ENCODE results near the gene TMEM18. TPM values are rescaled to one million over a fixed set of nuclear protein-coding genes. Genes with fewer than 3 reads are reported as not detected.
"Not testable (repeated sequence)": the region's sequence is repeated elsewhere in the genome, so short reads cannot be mapped to it uniquely, and the experiment has no call there.

The TMEM18 gene
- total RNA-seq, 1 donor from 2014 or later = 23.3 TPM

DNA sequence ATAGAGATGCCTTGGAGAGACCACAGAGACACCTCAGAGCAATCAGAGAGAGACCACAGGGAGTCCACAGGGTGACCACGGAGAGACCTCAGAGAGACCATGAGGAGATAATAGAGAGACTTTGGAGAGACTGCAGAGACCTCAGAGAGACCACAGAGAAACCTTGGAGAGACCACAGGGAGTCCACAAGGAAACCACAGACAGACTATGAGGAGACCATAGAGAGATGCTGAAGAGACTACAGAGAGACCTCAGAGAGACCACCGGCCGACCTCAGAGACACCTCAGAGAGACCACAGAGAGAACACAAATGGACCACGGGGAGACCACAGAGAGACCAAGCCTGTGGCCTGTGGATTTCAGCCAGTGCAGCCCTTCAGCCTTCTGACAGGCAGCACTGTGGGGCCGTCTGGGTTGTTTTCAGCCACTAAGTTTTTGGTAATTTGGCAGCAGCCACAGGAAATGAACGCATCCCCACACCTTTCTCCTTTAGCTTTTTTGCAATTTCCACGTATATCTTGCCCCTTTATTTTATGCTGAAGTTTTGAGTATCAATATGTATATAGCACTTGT lies 11.4 kb upstream of the TMEM18 start:
- H3K4me3 ChIP-seq = no peak overlapping the region
- ATAC-seq = no peak

DNA sequence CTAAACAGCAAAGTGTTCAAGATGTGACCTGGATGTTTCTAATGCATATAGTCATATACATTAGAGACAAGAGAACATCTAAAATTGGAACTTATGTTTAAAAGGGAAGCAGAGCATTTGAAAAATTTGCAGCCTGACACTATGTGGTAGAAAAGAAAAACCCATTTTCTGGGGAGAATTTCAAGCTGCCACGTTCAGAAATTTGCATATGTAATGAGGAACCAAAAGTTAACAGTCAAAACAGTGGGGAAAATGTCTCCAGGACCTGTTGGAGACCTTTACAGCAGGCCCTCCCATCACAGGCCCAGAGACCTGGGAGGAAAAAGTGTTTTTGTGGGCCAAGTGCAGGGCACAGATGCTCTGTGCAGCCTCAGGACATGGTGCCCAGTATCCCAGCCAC lies 8.2 kb upstream of the TMEM18 start:
- Histone ChIP-seq H3K27me3 (ENCODE audit: low read depth) (no peaks in the 10 kb centered on the region), H3K36me3 (no peaks in the 10 kb centered on the region), H3K4me3 (no peak overlapping the region), H3K9me3 (no peaks in the 10 kb centered on the region), H3K4me1 (no peaks in the 10 kb centered on the region), H3K27ac (no peak overlapping the region)
- DNase-seq (no peak), ATAC-seq (no peak)
- intact Hi-C loops (cut with DNase I) = no loop called here
- no peak for TF ChIP-seq CTCF (IDR thresholded peaks at IDR 0.05)

More for the DNA sequence above, 11.4 kb upstream of the TMEM18 start:
- H3K4me1 ChIP-seq = no peaks in the 10 kb centered on the region
- no peaks in the 10 kb centered on the region for H3K9me3 ChIP-seq
- intact Hi-C loops (cut with DNase I) = no loop called here
- H3K27me3 ChIP-seq (ENCODE audit: low read depth) = peaks cover 3% of the 10 kb centered on the region
- H3K36me3 ChIP-seq = no peaks in the 10 kb centered on the region
- no peak for DNase-seq
- no peak for TF ChIP-seq CTCF (IDR thresholded peaks at IDR 0.05)
- H3K27ac ChIP-seq = no peak overlapping the region

- H3K4me3 ChIP-seq; H3K9me3 ChIP-seq; H3K27ac ChIP-seq; H3K36me3 ChIP-seq; intact Hi-C loops (cut with DNase I); DNase-seq; H3K27me3 ChIP-seq (ENCODE audit: low read depth); ATAC-seq; H3K4me1 ChIP-seq: not testable (repeated sequence)
Measured at GRCh38 chr2:684913-685312, 7.7 kb upstream of the TMEM18 start.

GRCh38 chr2:682226-682625 lies 5.0 kb upstream of the TMEM18 start:
- intact Hi-C loops (cut with DNase I) = no loop called here

DNA sequence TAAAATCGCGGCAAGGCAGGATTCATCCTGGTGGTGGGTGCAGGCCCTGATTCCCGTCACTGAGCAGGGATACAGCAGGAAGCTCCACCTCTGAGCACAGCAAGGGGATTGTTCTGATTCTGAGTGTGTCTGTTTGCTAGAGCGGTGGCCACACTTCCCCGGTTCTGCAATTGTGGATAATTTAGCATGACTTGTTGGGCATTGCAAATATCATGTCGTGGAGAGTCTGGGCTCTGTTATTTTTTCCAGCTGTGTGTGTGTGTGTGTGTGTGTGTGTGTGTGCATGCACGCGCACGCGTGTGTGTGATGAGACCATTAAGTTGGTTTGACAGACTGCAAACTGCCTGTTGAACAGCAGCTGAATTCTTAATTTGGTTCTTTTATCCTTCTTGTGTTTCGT lies 4.1 kb upstream of the TMEM18 start:
- DNase-seq (no peak), ATAC-seq (no peak)
- intact Hi-C loops (cut with DNase I) = no loop called here
- H3K9me3 ChIP-seq = no peaks in the 10 kb centered on the region
- H3K4me3 ChIP-seq = no peak overlapping the region
- H3K4me1 ChIP-seq = peaks cover 6% of the 10 kb centered on the region
- TF ChIP-seq CTCF (IDR thresholded peaks at IDR 0.05) = no peak
- no peak overlapping the region for H3K27ac ChIP-seq
- H3K27me3 ChIP-seq (ENCODE audit: low read depth) = no peaks in the 10 kb centered on the region
- H3K36me3 ChIP-seq = no peaks in the 10 kb centered on the region

More at GRCh38 chr2:682226-682625, 5.0 kb upstream of the TMEM18 start:
- H3K36me3 ChIP-seq = no peaks in the 10 kb centered on the region
- no peak for TF ChIP-seq CTCF (IDR thresholded peaks at IDR 0.05)
- no peaks in the 10 kb centered on the region for H3K27me3 ChIP-seq (ENCODE audit: low read depth)
- H3K27ac ChIP-seq = no peak overlapping the region
- DNase-seq (no peak), ATAC-seq (no peak)
- H3K4me1 ChIP-seq = peaks cover 6% of the 10 kb centered on the region
- H3K9me3 ChIP-seq = no peaks in the 10 kb centered on the region
- no peak overlapping the region for H3K4me3 ChIP-seq

DNA sequence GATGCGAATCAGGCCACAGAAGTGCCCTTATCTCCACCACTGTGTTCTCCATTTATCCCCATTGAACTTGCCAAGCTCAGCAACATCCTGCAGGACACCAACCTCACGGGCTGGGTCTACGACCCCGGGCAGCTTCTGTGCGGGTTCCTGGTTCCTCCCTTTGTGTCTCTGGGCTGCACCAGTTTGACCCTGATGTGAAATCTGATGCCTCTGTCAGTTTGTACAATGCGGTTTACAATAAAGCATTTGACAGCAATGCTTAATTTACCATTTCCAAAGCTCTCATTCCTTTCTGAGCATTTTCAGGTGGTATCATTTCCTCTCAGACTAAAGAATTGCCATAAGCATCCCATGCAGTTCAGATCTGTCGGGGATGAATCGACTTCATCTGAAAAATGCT lies 3.3 kb upstream of the TMEM18 start:
- DNase-seq = no peak
- Histone ChIP-seq H3K27me3 (ENCODE audit: low read depth) (no peaks in the 10 kb centered on the region), H3K27ac (no peak overlapping the region), H3K9me3 (no peaks in the 10 kb centered on the region), H3K4me3 (no peak overlapping the region), H3K36me3 (peaks cover under 1% of the 10 kb centered on the region), H3K4me1 (peaks cover 14% of the 10 kb centered on the region)
- intact Hi-C loops (cut with DNase I) = no loop called here
- TF ChIP-seq CTCF (IDR thresholded peaks at IDR 0.05) = no peak
- ATAC-seq = no peak
